SK-N-SH treated with all-trans-retinoic acid at 6 μM for 48 hours (cell line): ENCODE measurements around the gene PDE6B.

Experiments used
- ATAC-seq: fragments of 200-7000 bp; cut with Tn5 transposase; 3 replicates; pipeline ENCODE4 v1.9.1; 2020; ENCODE audit warnings: mild to moderate bottlenecking, moderate library complexity
- ARNTL ChIP-seq: fragments of 450-650 bp; formaldehyde crosslinking; IDR thresholded peaks from 2 replicates; pipeline ENCODE4 v1.5.0; 2020; ENCODE audit warnings: low read depth, mild to moderate bottlenecking, moderate library complexity, borderline replicate concordance
- BACH2 ChIP-seq: fragments of 250-450 bp; sonication (Bioruptor Pico); IDR thresholded peaks from 2 replicates; pipeline ENCODE4 v1.9.0; 2021; ENCODE audit warnings: mild to moderate bottlenecking, borderline replicate concordance
- CSDC2 ChIP-seq: fragments of 250-450 bp; sonication (Bioruptor Pico); IDR thresholded peaks from 2 replicates; pipeline ENCODE4 v1.5.0; 2020; ENCODE audit warnings: mild to moderate bottlenecking, moderate library complexity
- ESRRG ChIP-seq: fragments of 250-450 bp; sonication (Bioruptor Pico); IDR thresholded peaks from 2 replicates; pipeline ENCODE4 v1.6.1; 2021; ENCODE audit warnings: mild to moderate bottlenecking
- GLIS3 ChIP-seq: fragments of 250-450 bp; sonication (Bioruptor Pico); IDR thresholded peaks from 2 replicates; pipeline ENCODE4 v1.5.0; 2020; ENCODE audit warnings: mild to moderate bottlenecking, moderate library complexity
- OSR1 ChIP-seq: fragments of 250-450 bp; sonication (Bioruptor Pico); IDR thresholded peaks from 2 replicates; pipeline ENCODE4 v1.8.0; 2022; ENCODE audit warnings: moderate library complexity, mild to moderate bottlenecking, inconsistent platforms
- PPARA ChIP-seq: fragments of 250-450 bp; sonication (Bioruptor Pico); IDR thresholded peaks from 2 replicates; pipeline ENCODE4 v1.5.0; 2020; ENCODE audit warnings: mild to moderate bottlenecking, borderline replicate concordance
- RARB ChIP-seq: fragments of 250-450 bp; sonication (Bioruptor Pico); IDR thresholded peaks from 2 replicates; pipeline ENCODE4 v1.8.0; 2021; ENCODE audit warnings: mild to moderate bottlenecking, moderate library complexity
- SNAI2 ChIP-seq: fragments of 250-450 bp; sonication (Bioruptor Pico); IDR thresholded peaks from 2 replicates; pipeline ENCODE4 v1.5.0; 2020; ENCODE audit warnings: mild to moderate bottlenecking, moderate library complexity
- TCF4 ChIP-seq: fragments of 250-450 bp; sonication (Bioruptor Pico); IDR thresholded peaks from 2 replicates; pipeline ENCODE4 v1.8.0; 2021; ENCODE audit warnings: mild to moderate bottlenecking, moderate library complexity, borderline replicate concordance
- TOX ChIP-seq: fragments of 250-450 bp; sonication (Bioruptor Pico); IDR thresholded peaks from 2 replicates; pipeline ENCODE4 v1.8.0; 2021; ENCODE audit warnings: mild to moderate bottlenecking, moderate library complexity, borderline replicate concordance
- ZC3H10 ChIP-seq: fragments of 250-450 bp; sonication (Bioruptor Pico); IDR thresholded peaks from 2 replicates; pipeline ENCODE4 v1.5.1; 2021; ENCODE audit warnings: mild to moderate bottlenecking, moderate library complexity
- ZFP30 ChIP-seq: fragments of 450-650 bp; formaldehyde crosslinking; IDR thresholded peaks from 2 replicates; pipeline ENCODE4 v1.5.0; 2022; ENCODE audit warnings: mild to moderate bottlenecking, moderate library complexity
- ZNF565 ChIP-seq: fragments of 450-650 bp; formaldehyde crosslinking; conservative IDR thresholded peaks from 2 replicates; pipeline ENCODE4 v1.5.0; 2020; ENCODE audit warnings: low read depth, mild to moderate bottlenecking, moderate library complexity
- ZNF70 ChIP-seq: fragments of 450-650 bp; formaldehyde crosslinking; IDR thresholded peaks from 2 replicates; pipeline ENCODE4 v1.5.0; 2020; ENCODE audit warnings: mild to moderate bottlenecking, moderate library complexity
- ZNF8 ChIP-seq: fragments of 450-650 bp; formaldehyde crosslinking; IDR thresholded peaks from 2 replicates; pipeline ENCODE4 v1.5.0; 2020; ENCODE audit warnings: mild to moderate bottlenecking, moderate library complexity
- TF ChIP-seq, protein P1 (sequence below): fragments of 250-450 bp; sonication (Bioruptor Pico); IDR thresholded peaks from 2 replicates; pipeline ENCODE4 v1.5.1; 2021; ENCODE audit warnings: mild to moderate bottlenecking, moderate library complexity
- TF ChIP-seq, protein P2 (sequence below): fragments of 250-450 bp; sonication (Bioruptor Pico); IDR thresholded peaks from 2 replicates; pipeline ENCODE4 v1.8.0; 2021; ENCODE audit warnings: low read depth, mild to moderate bottlenecking, moderate library complexity, borderline replicate concordance
- TF ChIP-seq, protein P3 (sequence below): fragments of 250-450 bp; sonication (Bioruptor Pico); IDR thresholded peaks from 2 replicates; pipeline ENCODE4 v1.5.0; 2020; ENCODE audit warnings: mild to moderate bottlenecking, moderate library complexity
- TF ChIP-seq, protein P4 (sequence below): fragments of 250-450 bp; sonication (Bioruptor Pico); IDR thresholded peaks from 2 replicates; pipeline ENCODE4 v1.5.1; 2020; ENCODE audit warnings: low read depth, mild to moderate bottlenecking, moderate library complexity

Gene PDE6B

DNA sequence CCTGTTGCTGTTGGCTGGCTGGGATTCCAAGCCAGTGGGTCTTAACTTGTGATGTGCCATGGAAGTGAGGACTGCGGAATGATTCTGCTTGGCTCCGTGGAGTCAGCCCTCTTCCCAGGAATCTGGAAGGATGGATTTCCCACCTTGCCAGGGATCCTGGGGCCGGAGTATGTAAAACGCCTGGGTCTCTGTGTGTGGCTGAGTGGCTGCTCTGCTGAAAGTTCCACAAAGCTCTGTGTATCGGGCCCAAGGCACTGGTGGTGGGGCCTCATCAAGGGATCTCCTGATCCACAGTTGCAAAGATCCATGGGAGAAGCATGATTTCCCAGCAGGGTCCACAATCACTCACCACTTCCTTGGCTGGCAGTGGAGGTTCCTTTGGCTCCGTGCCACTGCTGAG is 25.2 kb upstream of the PDE6B start:
- no peak for ATAC-seq

DNA sequence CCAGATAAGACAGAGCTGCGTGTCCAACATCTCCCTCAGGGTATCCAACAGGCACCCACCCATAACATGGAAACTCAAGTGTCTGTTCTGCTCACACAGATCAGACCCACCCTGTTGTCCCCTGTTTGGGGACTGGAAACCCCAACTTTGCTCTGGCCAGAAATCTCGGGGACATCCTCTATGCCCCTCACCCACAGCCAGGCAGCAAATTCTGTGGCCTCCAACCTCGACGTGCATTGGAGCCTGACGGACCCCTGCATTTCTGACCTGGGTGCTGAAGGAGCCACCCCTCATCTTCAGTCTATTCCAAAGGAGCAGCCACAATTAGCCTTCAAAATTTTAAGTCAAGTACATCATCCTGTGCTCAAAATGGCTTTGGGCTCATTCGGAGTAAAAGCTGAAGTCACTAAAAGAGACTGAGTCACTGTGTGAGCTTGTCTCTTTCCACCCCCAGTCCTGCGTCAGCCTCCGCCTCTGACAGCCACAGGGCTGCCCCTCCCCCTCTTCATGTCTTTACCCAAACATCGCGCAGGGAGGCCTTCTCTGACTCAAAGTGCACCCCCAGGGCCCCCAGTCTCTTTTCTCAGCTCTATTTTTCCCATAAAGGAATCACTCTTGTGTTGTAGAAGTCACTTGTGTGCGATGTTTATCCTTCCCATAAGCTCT is 24.4 kb upstream of the PDE6B start:
- TF ChIP-seq SNAI2 (CRISPR knock-in tag) (no peak), ZNF70 (CRISPR knock-in tag) (no peak), ZFP30 (no peak), TCF4 (CRISPR knock-in tag) (no peak), RARB (CRISPR knock-in tag) (no peak), ESRRG (CRISPR knock-in tag) (no peak), ZNF8 (CRISPR knock-in tag) (no peak), CSDC2 (CRISPR knock-in tag) (no peak), TOX (CRISPR knock-in tag) (no peak)
- TF ChIP-seq, protein P1, sequence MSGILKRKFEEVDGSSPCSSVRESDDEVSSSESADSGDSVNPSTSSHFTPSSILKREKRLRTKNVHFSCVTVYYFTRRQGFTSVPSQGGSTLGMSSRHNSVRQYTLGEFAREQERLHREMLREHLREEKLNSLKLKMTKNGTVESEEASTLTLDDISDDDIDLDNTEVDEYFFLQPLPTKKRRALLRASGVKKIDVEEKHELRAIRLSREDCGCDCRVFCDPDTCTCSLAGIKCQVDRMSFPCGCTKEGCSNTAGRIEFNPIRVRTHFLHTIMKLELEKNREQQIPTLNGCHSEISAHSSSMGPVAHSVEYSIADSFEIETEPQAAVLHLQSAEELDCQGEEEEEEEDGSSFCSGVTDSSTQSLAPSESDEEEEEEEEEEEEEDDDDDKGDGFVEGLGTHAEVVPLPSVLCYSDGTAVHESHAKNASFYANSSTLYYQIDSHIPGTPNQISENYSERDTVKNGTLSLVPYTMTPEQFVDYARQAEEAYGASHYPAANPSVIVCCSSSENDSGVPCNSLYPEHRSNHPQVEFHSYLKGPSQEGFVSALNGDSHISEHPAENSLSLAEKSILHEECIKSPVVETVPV (CRISPR knock-in tag): no peak

More for the DNA sequence above, 25.2 kb upstream of the PDE6B start:
- TF ChIP-seq ZC3H10 (CRISPR knock-in tag): no peak
- TF ChIP-seq, protein P2, sequence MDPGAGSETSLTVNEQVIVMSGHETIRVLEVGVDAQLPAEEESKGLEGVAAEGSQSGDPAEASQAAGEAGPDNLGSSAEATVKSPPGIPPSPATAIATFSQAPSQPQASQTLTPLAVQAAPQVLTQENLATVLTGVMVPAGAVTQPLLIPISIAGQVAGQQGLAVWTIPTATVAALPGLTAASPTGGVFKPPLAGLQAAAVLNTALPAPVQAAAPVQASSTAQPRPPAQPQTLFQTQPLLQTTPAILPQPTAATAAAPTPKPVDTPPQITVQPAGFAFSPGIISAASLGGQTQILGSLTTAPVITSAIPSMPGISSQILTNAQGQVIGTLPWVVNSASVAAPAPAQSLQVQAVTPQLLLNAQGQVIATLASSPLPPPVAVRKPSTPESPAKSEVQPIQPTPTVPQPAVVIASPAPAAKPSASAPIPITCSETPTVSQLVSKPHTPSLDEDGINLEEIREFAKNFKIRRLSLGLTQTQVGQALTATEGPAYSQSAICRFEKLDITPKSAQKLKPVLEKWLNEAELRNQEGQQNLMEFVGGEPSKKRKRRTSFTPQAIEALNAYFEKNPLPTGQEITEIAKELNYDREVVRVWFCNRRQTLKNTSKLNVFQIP: no peak
- TF ChIP-seq RARB (CRISPR knock-in tag): no peak
- no peak for TF ChIP-seq ARNTL (CRISPR knock-in tag)
- no peak for TF ChIP-seq ZNF565 (CRISPR knock-in tag)
- TF ChIP-seq, protein P3, sequence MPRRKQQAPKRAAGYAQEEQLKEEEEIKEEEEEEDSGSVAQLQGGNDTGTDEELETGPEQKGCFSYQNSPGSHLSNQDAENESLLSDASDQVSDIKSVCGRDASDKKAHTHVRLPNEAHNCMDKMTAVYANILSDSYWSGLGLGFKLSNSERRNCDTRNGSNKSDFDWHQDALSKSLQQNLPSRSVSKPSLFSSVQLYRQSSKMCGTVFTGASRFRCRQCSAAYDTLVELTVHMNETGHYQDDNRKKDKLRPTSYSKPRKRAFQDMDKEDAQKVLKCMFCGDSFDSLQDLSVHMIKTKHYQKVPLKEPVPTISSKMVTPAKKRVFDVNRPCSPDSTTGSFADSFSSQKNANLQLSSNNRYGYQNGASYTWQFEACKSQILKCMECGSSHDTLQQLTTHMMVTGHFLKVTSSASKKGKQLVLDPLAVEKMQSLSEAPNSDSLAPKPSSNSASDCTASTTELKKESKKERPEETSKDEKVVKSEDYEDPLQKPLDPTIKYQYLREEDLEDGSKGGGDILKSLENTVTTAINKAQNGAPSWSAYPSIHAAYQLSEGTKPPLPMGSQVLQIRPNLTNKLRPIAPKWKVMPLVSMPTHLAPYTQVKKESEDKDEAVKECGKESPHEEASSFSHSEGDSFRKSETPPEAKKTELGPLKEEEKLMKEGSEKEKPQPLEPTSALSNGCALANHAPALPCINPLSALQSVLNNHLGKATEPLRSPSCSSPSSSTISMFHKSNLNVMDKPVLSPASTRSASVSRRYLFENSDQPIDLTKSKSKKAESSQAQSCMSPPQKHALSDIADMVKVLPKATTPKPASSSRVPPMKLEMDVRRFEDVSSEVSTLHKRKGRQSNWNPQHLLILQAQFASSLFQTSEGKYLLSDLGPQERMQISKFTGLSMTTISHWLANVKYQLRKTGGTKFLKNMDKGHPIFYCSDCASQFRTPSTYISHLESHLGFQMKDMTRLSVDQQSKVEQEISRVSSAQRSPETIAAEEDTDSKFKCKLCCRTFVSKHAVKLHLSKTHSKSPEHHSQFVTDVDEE (CRISPR knock-in tag): no peak
- no peak for TF ChIP-seq ESRRG (CRISPR knock-in tag)
- no peak for TF ChIP-seq CSDC2 (CRISPR knock-in tag)
- no peak for TF ChIP-seq ZNF8 (CRISPR knock-in tag)
- no peak for TF ChIP-seq BACH2 (CRISPR knock-in tag)
- TF ChIP-seq PPARA (CRISPR knock-in tag): no peak
- TF ChIP-seq SNAI2 (CRISPR knock-in tag): no peak
- no peak for TF ChIP-seq TCF4 (CRISPR knock-in tag)
- no peak for TF ChIP-seq GLIS3 (CRISPR knock-in tag)

DNA sequence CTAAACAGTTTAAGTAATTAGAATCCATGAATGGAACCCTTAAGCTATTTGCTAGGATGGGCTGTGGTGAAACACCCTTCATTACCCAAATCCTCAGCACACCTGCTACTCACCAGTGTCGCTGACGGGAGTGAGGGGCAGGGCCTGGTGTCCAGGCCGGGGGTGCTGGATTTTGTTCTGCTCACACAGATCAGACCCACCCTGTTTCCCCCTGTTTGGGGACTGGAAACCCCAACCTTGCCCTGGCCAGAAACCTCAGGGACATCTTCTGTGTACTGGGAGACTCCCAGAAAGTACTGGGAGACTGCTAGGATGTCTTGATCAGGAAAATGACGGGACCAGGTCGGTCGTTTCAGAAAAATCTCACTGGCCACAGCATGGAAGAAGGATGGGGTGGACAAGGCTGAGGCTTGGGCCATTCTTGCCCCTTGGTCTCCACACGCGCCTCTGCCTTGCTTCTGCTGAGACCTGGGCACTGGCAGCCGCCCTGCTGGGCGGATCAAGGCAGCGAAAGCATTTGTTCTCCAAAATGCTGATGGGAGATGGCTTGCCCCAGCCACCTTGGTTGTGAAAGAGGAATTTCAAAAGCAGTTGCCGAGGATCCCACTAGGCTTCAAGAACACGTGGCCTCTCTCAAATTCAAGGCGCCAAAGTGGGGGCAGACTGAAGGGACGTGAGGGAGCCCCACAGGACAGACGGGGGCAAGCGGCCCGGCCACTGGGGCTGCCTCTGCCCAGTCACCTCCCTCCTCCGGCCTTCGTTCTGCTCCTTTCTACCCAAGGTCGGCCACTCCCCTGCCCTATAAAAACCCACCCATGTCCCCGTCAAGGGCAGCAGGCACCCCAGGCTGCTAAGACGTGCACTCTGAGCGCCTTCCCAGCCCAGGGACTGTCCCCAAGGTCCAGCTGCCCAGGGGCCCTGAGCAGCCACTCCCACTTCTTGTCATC is 23.5 kb upstream of the PDE6B start:
- TF ChIP-seq ZNF565 (CRISPR knock-in tag) (no peak), BACH2 (CRISPR knock-in tag) (no peak), OSR1 (no peak), CSDC2 (CRISPR knock-in tag) (no peak), ESRRG (CRISPR knock-in tag) (no peak)
- TF ChIP-seq, protein P4, sequence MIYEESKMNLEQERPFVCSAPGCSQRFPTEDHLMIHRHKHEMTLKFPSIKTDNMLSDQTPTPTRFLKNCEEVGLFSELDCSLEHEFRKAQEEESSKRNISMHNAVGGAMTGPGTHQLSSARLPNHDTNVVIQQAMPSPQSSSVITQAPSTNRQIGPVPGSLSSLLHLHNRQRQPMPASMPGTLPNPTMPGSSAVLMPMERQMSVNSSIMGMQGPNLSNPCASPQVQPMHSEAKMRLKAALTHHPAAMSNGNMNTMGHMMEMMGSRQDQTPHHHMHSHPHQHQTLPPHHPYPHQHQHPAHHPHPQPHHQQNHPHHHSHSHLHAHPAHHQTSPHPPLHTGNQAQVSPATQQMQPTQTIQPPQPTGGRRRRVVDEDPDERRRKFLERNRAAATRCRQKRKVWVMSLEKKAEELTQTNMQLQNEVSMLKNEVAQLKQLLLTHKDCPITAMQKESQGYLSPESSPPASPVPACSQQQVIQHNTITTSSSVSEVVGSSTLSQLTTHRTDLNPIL (CRISPR knock-in tag): no peak
- no peak for ATAC-seq

More for the DNA sequence above, 24.4 kb upstream of the PDE6B start:
- no peak for ATAC-seq
